NCI-H524 (cell line): ENCODE data around the gene ABCF2.

Experiments
- DNase-seq, 2 experiments: peaks; one replicate each; lab custom pipeline; 2025; lab: John Stamatoyannopoulos, UW

ABCF2 gene

GRCh38 chr7:151242159-151243044, 15.4 kb upstream of the ABCF2 start:
- no peak for DNase-seq

DNA sequence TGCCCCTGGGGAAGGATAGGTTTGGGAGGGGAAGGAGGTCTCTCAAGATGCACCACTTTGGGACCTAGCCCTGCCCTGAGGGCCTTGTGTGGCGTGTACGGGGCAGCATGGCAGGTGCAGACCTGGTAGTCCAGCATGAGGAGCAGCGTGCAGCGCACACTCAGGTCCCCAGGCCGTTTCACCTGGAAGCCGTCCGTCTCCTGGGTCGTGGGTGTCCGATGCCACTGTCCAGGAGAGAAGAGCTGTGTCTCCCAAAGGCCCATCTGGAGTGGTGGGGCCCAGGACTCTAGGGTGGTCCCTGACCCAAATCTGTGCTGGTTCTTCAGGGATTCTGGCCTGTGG, 14.7 kb upstream of the ABCF2 start:
- DNase-seq: no peak

DNA sequence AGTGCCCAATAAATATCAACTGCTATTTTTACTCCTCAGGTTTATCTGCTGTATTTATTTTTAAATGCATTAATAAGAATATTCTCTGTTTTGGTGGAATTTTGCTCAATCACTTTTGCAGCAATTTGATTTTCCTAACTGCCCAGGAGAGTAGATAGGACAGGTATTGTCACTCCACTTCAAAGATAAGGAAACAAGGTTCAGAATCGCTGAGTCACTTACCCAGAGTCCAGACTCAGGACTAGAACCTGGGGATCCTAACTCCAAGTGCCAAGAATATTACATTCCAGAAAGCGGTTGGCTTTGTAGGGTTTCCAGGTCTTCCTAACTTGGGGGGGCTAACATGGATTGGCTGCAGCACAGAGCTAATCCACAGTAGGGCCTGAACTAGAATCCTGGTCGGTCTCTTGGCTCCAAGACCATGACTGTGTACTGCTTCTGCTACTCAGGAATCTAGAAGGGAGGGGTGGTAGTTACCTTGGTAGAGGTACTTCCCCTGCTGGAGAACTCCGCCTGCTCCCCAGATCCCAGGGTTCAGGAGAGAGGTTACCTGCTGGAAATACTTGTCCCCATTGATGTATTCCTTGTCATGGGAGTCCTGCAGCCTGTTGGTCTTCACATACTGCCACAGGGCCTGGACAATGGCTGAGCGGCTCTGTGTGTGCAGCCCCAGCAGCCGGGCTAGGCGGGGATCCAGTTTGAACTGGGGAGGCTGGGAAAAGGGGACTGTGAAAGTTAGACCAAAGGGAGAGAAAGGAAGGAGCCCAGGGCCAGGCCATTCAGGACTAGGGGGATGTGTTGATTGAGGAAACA, 14.1 kb upstream of the ABCF2 start:
- no peak for DNase-seq

- no peak for DNase-seq
Measured at GRCh38 chr7:151240536-151240935, 13.5 kb upstream of the ABCF2 start.

GRCh38 chr7:151239837-151240459, 12.9 kb upstream of the ABCF2 start:
- DNase-seq: no peak

DNA sequence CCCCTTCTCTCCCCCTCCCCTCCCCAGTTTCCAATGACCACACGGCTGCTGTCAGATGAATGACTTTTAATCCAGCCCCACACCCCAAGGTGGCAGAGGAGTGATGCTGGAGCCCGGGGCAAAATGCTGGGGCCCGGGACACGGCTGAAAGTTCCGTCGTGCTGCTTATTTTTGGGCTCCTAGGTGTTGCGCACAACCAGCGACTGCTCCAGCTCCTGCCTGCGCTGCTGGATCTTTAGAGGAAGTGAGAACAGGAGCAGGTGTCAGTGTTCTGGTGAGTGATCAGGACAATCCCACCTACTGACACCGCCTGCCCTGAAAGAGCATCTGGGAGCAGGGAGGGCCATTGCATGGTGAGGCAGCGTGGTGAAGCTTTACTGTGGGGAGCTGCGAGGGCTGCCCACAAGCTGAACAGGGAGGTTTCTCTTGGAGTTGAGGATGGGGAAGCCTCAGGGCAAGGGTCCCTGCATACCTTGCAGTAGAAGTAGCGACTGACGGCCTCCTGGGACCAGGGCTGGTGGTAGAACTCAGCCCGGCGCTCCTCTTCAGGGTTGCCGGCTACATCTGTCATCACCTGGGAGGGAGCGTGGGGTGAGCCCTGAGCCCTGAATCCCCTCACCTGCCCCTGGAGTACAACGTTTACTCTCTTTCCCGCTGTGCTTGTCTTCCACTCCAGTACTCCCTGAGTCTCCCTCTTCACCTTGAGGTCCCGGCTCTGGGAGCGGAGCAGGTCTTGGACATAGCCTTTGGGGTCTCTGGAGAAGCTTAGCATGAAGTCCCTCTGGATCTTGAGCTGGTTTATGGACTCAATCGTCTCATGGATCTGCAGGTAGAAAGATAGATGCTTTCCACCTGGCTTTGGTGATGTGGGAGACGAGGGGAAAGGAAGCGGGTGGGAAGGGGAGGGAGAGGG, 12.2 kb upstream of the ABCF2 start:
- no peak for DNase-seq

DNA sequence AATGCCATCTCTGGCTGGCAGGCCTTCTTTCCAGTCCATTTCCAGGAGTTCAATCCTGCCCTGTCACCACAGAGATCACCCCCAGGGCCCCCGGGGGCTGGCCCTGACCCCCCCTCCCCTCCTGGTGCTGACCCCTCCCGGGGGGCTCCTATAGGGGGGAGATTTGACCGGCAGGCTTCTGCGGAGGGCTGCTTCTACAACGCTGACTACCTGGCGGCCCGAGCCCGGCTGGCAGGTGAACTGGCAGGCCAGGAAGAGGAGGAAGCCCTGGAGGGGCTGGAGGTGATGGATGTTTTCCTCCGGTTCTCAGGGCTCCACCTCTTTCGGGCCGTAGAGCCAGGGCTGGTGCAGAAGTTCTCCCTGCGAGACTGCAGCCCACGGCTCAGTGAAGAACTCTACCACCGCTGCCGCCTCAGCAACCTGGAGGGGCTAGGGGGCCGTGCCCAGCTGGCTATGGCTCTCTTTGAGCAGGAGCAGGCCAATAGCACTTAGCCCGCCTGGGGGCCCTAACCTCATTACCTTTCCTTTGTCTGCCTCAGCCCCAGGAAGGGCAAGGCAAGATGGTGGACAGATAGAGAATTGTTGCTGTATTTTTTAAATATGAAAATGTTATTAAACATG, 11.3 kb upstream of the ABCF2 start:
- no peak for DNase-seq

DNA sequence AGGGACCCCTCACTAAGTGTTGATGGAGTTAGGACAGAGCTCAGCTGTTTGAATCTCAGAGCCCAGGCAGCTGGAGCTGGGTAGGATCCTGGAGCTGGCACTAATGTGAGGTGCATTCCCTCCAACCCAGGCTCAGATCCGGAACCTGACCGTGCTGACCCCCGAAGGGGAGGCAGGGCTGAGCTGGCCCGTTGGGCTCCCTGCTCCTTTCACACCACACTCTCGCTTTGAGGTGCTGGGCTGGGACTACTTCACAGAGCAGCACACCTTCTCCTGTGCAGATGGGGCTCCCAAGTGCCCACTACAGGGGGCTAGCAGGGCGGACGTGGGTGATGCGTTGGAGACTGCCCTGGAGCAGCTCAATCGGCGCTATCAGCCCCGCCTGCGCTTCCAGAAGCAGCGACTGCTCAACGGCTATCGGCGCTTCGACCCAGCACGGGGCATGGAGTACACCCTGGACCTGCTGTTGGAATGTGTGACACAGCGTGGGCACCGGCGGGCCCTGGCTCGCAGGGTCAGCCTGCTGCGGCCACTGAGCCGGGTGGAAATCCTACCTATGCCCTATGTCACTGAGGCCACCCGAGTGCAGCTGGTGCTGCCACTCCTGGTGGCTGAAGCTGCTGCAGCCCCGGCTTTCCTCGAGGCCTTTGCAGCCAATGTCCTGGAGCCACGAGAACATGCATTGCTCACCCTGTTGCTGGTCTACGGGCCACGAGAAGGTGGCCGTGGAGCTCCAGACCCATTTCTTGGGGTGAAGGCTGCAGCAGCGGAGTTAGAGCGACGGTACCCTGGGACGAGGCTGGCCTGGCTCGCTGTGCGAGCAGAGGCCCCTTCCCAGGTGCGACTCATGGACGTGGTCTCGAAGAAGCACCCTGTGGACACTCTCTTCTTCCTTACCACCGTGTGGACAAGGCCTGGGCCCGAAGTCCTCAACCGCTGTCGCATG, 10.5 kb upstream of the ABCF2 start:
- no peak for DNase-seq

DNA sequence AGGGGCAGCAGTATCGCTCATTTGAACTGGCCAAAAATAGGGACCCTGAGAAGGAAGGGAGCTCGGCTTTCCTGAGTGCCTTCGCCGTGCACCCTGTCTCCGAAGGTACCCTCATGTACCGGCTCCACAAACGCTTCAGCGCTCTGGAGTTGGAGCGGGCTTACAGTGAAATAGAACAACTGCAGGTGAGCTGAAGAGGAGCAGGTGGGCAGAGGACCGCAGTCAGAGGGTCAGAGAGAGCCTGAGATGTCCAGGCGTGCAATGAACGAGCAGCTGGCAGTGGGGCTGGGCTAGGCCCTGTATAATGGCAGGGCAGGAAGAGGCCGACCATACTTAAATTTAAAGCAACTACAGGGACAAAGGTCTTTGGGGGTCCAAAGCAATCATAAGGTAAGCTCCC, 9.4 kb upstream of the ABCF2 start:
- DNase-seq: no peak

- DNase-seq: no peak
Measured at GRCh38 chr7:151235091-151235787, 8.2 kb upstream of the ABCF2 start.

GRCh38 chr7:151233804-151234203, 6.8 kb upstream of the ABCF2 start:
- DNase-seq: no peak

- DNase-seq: peak in 1 of 2 experiments; percentile 6
Measured at GRCh38 chr7:151232917-151233701, 6.1 kb upstream of the ABCF2 start.

DNA sequence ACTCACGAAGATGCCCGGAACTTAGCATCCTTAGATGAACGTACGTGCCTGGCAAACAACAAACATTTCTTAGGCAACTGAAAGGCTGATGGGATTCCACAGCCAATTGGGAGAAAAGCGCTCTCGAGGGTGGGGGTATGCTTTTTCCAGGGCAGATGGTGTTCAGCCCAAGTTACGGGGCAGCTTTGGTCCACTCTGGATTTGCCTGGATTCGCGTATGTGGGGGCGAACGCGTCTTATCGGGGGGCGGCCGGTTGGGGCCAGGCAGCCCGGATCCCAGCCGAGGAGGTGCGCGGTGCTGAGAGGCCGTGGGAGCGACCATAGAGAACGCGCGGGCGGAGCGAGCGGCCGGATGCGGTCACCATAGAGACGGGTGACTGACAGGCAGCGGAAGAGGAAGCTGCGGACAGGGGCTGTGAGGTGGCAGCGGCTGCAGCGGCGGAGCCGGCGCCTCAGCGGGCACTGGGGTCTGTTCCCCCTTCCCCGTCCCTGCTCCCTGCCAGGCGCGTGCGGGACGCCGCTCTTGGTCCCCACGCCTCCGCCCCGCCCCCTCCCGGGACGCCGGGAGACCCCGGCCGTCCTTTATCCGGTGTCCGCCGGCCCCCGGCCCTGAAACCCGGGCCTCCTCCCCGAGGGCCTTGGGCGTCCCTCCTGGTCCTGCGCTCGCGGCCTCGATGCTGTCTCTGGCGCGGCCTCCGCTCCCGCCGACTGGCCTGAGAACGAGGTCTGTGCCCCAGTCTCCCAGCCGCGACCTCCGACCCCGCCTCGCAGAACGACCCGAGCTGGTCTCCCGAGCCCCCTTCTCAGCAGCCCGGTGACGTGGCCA, 5.3 kb upstream of the ABCF2 start, which contains the start of gene CHPF2:
Gene CHPF2 (plus strand): TSS at position 393 of the 826 bp plus-strand sequence. CDS start 1,529 bp downstream, outside the sequence.
- peak; percentile 41 to 75 for DNase-seq

DNA sequence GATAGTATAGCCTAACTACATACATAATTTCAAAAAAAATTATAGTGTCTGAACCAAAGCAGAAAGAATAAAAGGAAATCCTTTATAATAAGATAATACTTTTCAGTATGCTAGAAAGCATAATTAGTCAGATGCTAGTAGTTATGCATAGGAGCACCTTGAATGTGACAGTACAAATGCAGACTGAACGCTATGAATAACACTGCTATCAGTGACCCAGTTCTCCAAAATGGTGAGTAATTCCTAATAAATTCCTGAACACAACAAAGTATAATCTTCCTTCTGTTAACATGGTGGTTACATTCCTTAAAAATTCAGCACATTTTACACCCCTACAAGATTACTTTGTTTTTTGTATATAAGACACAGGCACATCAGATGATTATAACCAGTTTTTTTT, 4.1 kb upstream of the ABCF2 start:
- DNase-seq: no peak

DNA sequence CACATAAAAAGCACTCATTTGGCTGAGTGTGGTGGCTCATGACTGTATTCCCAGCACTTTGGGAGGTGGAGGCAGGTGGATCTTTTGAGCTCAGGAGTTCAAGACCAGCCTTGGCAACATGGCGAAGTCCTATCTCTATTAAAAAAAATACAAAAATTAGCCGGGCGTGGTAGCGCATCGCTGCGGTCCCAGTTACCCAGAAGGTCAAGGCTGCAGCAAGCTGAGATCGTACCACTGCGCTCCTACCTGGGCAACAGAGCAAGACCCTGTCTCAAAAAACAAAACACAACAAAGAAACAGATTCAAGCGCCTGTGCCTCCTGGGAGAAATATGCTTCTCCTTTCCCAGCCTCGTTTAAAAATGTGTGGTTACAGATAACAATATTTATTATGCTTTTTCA, 2.2 kb upstream of the ABCF2 start:
- DNase-seq: no peak

DNA sequence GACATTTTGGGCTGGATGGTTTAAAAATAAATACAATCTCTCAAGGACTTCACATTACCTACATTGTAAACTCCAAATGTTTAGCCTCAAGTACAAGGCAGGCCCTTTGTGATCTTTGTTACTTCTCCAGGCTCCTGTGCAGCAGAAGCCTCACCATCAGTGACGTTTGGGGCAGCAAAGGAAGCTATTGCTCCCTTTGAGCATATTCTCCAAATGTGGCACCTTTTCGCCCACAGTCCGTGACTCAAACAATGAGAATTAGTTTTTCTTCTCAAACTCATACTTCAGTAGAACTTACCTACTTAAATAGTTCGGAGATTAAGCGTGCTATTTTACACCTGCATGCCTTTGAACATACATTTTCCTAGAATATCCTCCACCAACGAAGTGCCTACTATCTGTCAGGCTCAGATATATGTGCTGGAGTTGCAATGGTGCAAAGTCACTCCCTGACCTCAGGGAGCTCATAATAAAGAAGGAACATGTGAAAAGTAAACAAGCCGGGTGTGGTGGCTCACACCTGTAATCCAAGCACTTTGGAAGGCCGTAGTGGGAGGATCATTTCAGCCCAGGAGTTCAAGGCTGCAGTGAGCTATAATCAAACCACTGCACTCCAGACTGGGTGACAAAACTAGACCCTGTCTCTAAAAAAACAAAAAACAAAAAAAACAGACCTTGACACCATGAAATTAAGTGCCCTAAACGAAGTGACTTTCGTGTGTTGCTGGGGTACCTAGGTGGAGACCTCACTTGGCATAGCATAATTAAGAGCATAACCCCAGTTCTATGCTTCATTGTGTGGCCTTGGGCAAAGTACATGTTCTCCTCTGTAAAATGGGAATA, 1.2 kb upstream of the ABCF2 start:
- DNase-seq: no peak

GRCh38 chr7:151226560-151226874, 488 bp downstream of the ABCF2 start:
- DNase-seq: no peak
